NCI-H2196 treated with DMSO at 0.1 percent for 48 hours (cell line): ENCODE measurements around the gene ADGRV1.
A peak's percentile ranks its signal among the peaks of the same experiment; 100 is the strongest.
"Not testable (repeated sequence)": the region's sequence is repeated elsewhere in the genome, so short reads cannot be mapped to it uniquely, and the experiment has no call there.

Source experiments
- DNase-seq: peaks from one replicate; lab custom pipeline; 2025; ENCODE audit not compliant: unreplicated experiment; lab: John Stamatoyannopoulos, UW

The ADGRV1 gene

GRCh38 chr5:90739567-90739966 lies 181.0 kb downstream of the ADGRV1 start:
- no peak for DNase-seq

- no peak for DNase-seq
Measured at GRCh38 chr5:90740244-90740799, 181.7 kb downstream of the ADGRV1 start.

GRCh38 chr5:90741022-90741564 lies 182.5 kb downstream of the ADGRV1 start:
- DNase-seq = no peak

- DNase-seq = no peak
Measured at GRCh38 chr5:90746119-90746518, 187.5 kb downstream of the ADGRV1 start.

GRCh38 chr5:90747175-90747574 lies 188.6 kb downstream of the ADGRV1 start:
- DNase-seq = no peak

- no peak for DNase-seq
Measured at GRCh38 chr5:90747693-90748092, 189.1 kb downstream of the ADGRV1 start.

- no peak for DNase-seq
Measured at GRCh38 chr5:90759119-90759518, 200.5 kb downstream of the ADGRV1 start.

GRCh38 chr5:90767710-90768109 lies 209.1 kb downstream of the ADGRV1 start:
- DNase-seq = no peak

GRCh38 chr5:90770006-90770541 lies 211.5 kb downstream of the ADGRV1 start:
- DNase-seq = not testable (repeated sequence)

GRCh38 chr5:90777959-90778358 lies 219.4 kb downstream of the ADGRV1 start:
- no peak for DNase-seq

- no peak for DNase-seq
Measured at GRCh38 chr5:90783460-90784333, 225.1 kb downstream of the ADGRV1 start.

GRCh38 chr5:90786756-90787155 lies 228.2 kb downstream of the ADGRV1 start:
- no peak for DNase-seq

GRCh38 chr5:90792725-90793124 lies 234.1 kb downstream of the ADGRV1 start:
- DNase-seq = no peak

- no peak for DNase-seq
Measured at GRCh38 chr5:90793183-90793582, 234.6 kb downstream of the ADGRV1 start.

- DNase-seq = not testable (repeated sequence)
Measured at GRCh38 chr5:90796919-90797318, 238.3 kb downstream of the ADGRV1 start.

GRCh38 chr5:90800082-90800481 lies 241.5 kb downstream of the ADGRV1 start:
- DNase-seq = not testable (repeated sequence)

- DNase-seq = not testable (repeated sequence)
Measured at GRCh38 chr5:90800515-90800914, 241.9 kb downstream of the ADGRV1 start.

- peak; percentile 17 for DNase-seq
Measured at GRCh38 chr5:90802474-90803317, 244.1 kb downstream of the ADGRV1 start.

GRCh38 chr5:90803381-90803780 lies 244.8 kb downstream of the ADGRV1 start:
- no peak for DNase-seq

- no peak for DNase-seq
Measured at GRCh38 chr5:90803876-90804275, 245.3 kb downstream of the ADGRV1 start.

GRCh38 chr5:90807496-90807895 lies 248.9 kb downstream of the ADGRV1 start:
- no peak for DNase-seq
